K562 (cell line): ENCODE measurements around the gene B4GALNT3. TPM values are rescaled to one million over a fixed set of nuclear protein-coding genes. Genes with fewer than 3 reads are reported as not detected.

Experiments
- ATAC-seq: fragments of 200-7000 bp; cut with Tn5 transposase; 3 replicates; pipeline ENCODE4 v1.9.1; 2020; ENCODE audit warnings: moderate library complexity
- BruUV-seq: library from RNA; stranded (reverse); fragments of 400-500 nt; replicated peaks from 2 replicates; lab custom pipeline; 2021; lab: Mats Ljungman, UMichigan
- CTCF ChIA-PET: fragments of 300-600 bp; formaldehyde crosslinking; extraction: SDS; loops from one replicate; lab custom pipeline; 2021; ENCODE audit warnings: low intra/inter-chr PET ratio; lab: Yijun Ruan, JAX
- POLR2A ChIA-PET: fragments of 300-600, 350-650 bp; sonication (Branson Sonifier 250); formaldehyde crosslinking; extraction: SDS; loops from one replicate; lab custom pipeline; 2021; ENCODE audit warnings: antibody characterized with exemption, inconsistent platforms; lab: Yijun Ruan, JAX
- DNase-seq, 4 experiments: peaks; one replicate each; pipeline versions ENCODE4 v3.0.0 to v3.0.0-alpha.2; 2011 to 2018; ENCODE audit warnings: low spot score in 3 of 4, mixed read lengths in 3 of 4; ENCODE audit errors: extremely low read depth in 1 of 4
- FAIRE-seq: peaks from 2 replicates; lab custom pipeline; 2011; peaks lifted over from hg19 to GRCh38; lab: Jason Lieb, UNC
- H2AFZ ChIP-seq: 2 replicates; pipeline ENCODE4 v1.6.0; 2011; ENCODE audit warnings: low read depth, low read length, control low read depth, inconsistent platforms
- H3K27ac ChIP-seq: fragments of 200-600 bp; 3 replicates; pipeline ENCODE4 v1.8.0; 2011; ENCODE audit warnings: low read depth, mild to moderate bottlenecking, control low read depth, inconsistent platforms, low read length, moderate library complexity, mixed read lengths; ENCODE audit errors: extremely low read depth
- H3K27me3 ChIP-seq, 2 experiments: fragments of 300-600 bp in 1 of 2; 2 replicates in 1 of 2; 3 replicates in 1 of 2; pipeline versions ENCODE4 v1.6.0 to v1.8.0; 2011; ENCODE audit warnings: inconsistent platforms in 2 of 2, low read length in 2 of 2, mild to moderate bottlenecking in 1 of 2, mixed read lengths in 1 of 2, moderate library complexity in 1 of 2; ENCODE audit not compliant: control insufficient read depth in 2 of 2, insufficient read depth in 2 of 2
- H3K36me3 ChIP-seq: fragments of 300-600 bp; 3 replicates; pipeline ENCODE4 v1.8.0; 2011; ENCODE audit warnings: mild to moderate bottlenecking, low read length, inconsistent platforms; ENCODE audit not compliant: control insufficient read depth, insufficient read depth
- H3K4me1 ChIP-seq, 2 experiments: fragments of 200-600 bp in 1 of 2; replicated peaks in 1 of 2; 2 replicates in 1 of 2; 3 replicates in 1 of 2; pipeline versions ENCODE4 v1.5.1 to v1.8.0; 2011; ENCODE audit warnings: inconsistent platforms in 2 of 2, low read length in 2 of 2, mild to moderate bottlenecking in 1 of 2, mixed read lengths in 1 of 2, moderate library complexity in 1 of 2; ENCODE audit not compliant: control insufficient read depth in 2 of 2, insufficient read depth in 2 of 2
- H3K4me2 ChIP-seq: 2 replicates; pipeline ENCODE4 v1.6.1; 2011; ENCODE audit warnings: low read length, control low read depth, inconsistent platforms, mixed read lengths; ENCODE audit not compliant: insufficient read depth
- H3K4me3 ChIP-seq: fragments of 200-600 bp; sonication (generic), shearing (Covaris generic); 2 replicates; pipeline ENCODE4 v1.5.1; 2016; ENCODE audit warnings: control low read depth, inconsistent platforms
- H3K79me2 ChIP-seq: fragments of 200-600 bp; 3 replicates; pipeline ENCODE4 v1.8.0; 2011; ENCODE audit warnings: low read length, inconsistent platforms; ENCODE audit not compliant: control insufficient read depth, insufficient read depth
- H3K9ac ChIP-seq, 2 experiments: 2 replicates each; pipeline versions ENCODE4 v1.6.0 to v1.6.1; 2011; ENCODE audit warnings: low read depth in 2 of 2, low read length in 2 of 2, control low read depth in 1 of 2, inconsistent platforms in 1 of 2, mild to moderate bottlenecking in 1 of 2, mixed read lengths in 1 of 2; ENCODE audit not compliant: insufficient read depth in 1 of 2
- H3K9me1 ChIP-seq: one replicate; pipeline ENCODE4 v1.6.0; 2011; ENCODE audit warnings: inconsistent platforms, mild to moderate bottlenecking, low read length, moderate library complexity; ENCODE audit not compliant: control insufficient read depth, insufficient read depth
- H3K9me3 ChIP-seq: replicated peaks from 2 replicates; pipeline ENCODE4 v1.5.1; 2011; ENCODE audit warnings: low read depth, low read length, inconsistent platforms; ENCODE audit not compliant: control insufficient read depth, insufficient read depth
- H4K20me1 ChIP-seq: replicated peaks from 2 replicates; pipeline ENCODE4 v1.6.1; 2011; ENCODE audit warnings: low read length, inconsistent platforms, mixed read lengths; ENCODE audit not compliant: control insufficient read depth, insufficient read depth
- ERF ChIP-seq: fragments of 450-650 bp; formaldehyde crosslinking; IDR thresholded peaks from 2 replicates; pipeline ENCODE4 v1.4.0; 2020; ENCODE audit warnings: mild to moderate bottlenecking, mixed read lengths
- EWSR1 ChIP-seq: fragments of 450-650 bp; IDR thresholded peaks from 2 replicates; pipeline ENCODE4 v1.6.1; 2018; ENCODE audit warnings: borderline replicate concordance, mild to moderate bottlenecking, low read depth, moderate library complexity; ENCODE audit not compliant: partially characterized antibody
- FOXJ2 ChIP-seq: fragments of 200-800 bp; sonication (Bioruptor generic); IDR thresholded peaks from 2 replicates; pipeline ENCODE4 v1.6.1; 2016; ENCODE audit warnings: missing genetic modification characterization, missing compliant biosample characterization
- GATA2 ChIP-seq: sonication (generic); formaldehyde crosslinking; IDR thresholded peaks from 2 replicates; pipeline ENCODE4 v1.4.0; 2020; ENCODE audit warnings: mild to moderate bottlenecking, missing genetic modification reagents
- HDAC3 ChIP-seq: fragments of 450-650 bp; IDR thresholded peaks from 2 replicates; pipeline ENCODE4 v1.6.1; 2018; ENCODE audit warnings: borderline replicate concordance, mild to moderate bottlenecking, moderate library complexity; ENCODE audit not compliant: partially characterized antibody
- HMBOX1 ChIP-seq: sonication (generic); IDR thresholded peaks from 2 replicates; pipeline ENCODE4 v1.6.1; 2016
- KDM4B ChIP-seq, 2 experiments: fragments of 450-650 bp in 1 of 2; sonication (generic) in 1 of 2; IDR thresholded peaks; 2 replicates each; pipeline ENCODE4 v1.6.1; 2016 to 2017; ENCODE audit warnings: borderline replicate concordance in 2 of 2, antibody characterized with exemption in 1 of 2, low read depth in 1 of 2, mild to moderate bottlenecking in 1 of 2
- NR3C1 ChIP-seq: sonication (generic); formaldehyde crosslinking; IDR thresholded peaks from 2 replicates; pipeline ENCODE4 v1.8.1; 2022; ENCODE audit warnings: missing genetic modification reagents
- OTX1 ChIP-seq: fragments of 450-650 bp; formaldehyde crosslinking; IDR thresholded peaks from 2 replicates; pipeline ENCODE4 v1.4.0; 2022; ENCODE audit warnings: mild to moderate bottlenecking
- PTTG1 ChIP-seq: fragments of 450-650 bp; IDR thresholded peaks from 2 replicates; pipeline ENCODE4 v1.6.1; 2016; ENCODE audit warnings: low read depth, mild to moderate bottlenecking, missing genetic modification characterization, missing compliant biosample characterization
- RB1 ChIP-seq: fragments of 450-650 bp; IDR thresholded peaks from 2 replicates; pipeline ENCODE4 v1.6.1; 2017; ENCODE audit warnings: low read depth, mild to moderate bottlenecking
- TEAD1 ChIP-seq, 2 experiments: fragments of 450-650 bp in 1 of 2; sonication (generic) in 1 of 2; formaldehyde crosslinking; IDR thresholded peaks; 2 replicates each; pipeline versions ENCODE4 v1.4.0 to v1.8.0; 2020 to 2022; ENCODE audit warnings: mild to moderate bottlenecking in 2 of 2, missing genetic modification reagents in 1 of 2
- ZKSCAN3 ChIP-seq: fragments of 250-450 bp; sonication (Bioruptor Pico); IDR thresholded peaks from 2 replicates; pipeline ENCODE4 v1.4.0; 2020
- ZNF232 ChIP-seq: sonication (generic); formaldehyde crosslinking; IDR thresholded peaks from 2 replicates; pipeline ENCODE4 v1.8.0; 2022; ENCODE audit warnings: mild to moderate bottlenecking, missing genetic modification reagents
- ZNF280A ChIP-seq: fragments of 450-650 bp; IDR thresholded peaks from 2 replicates; pipeline ENCODE4 v1.6.1; 2018; ENCODE audit warnings: mild to moderate bottlenecking, low read depth; ENCODE audit not compliant: partially characterized antibody
- ZNF408 ChIP-seq: fragments of 250-450 bp; sonication (Bioruptor Pico); IDR thresholded peaks from 2 replicates; pipeline ENCODE4 v1.4.0; 2020; ENCODE audit warnings: low read depth, mild to moderate bottlenecking, moderate library complexity
- ZNF511 ChIP-seq: sonication (generic); formaldehyde crosslinking; IDR thresholded peaks from 2 replicates; pipeline ENCODE4 v1.8.0; 2022; ENCODE audit warnings: mild to moderate bottlenecking, missing genetic modification reagents
- WGBS: fragments of 100-300 bp; shearing (Covaris generic); methylation state at CpG from one replicate; pipeline ENCODE4 v1.1.6; 2016; ENCODE audit warnings: low coverage, mixed read lengths; ENCODE audit not compliant: insufficient coverage; ENCODE audit errors: missing lambda C conversion rate; 5-methylcytosine and 5-hydroxymethylcytosine counted together
- in situ Hi-C: fragments of 300-500 bp; cut with MboI; formaldehyde crosslinking; loops from 4 replicates; pipeline ENCODE4 v1.15.0; 2018; ENCODE audit warnings: inconsistent platforms, mixed read lengths
- intact Hi-C: fragments of 100-400 bp; cut with micrococcal nuclease; formaldehyde crosslinking; loops from 2 replicates; pipeline ENCODE4 v1.14.2; 2022
- polyA plus RNA-seq, 8 experiments: library from polyadenylated mRNA; depleted of rRNA in 4 of 8; stranded (reverse) in 5 of 8; unstranded in 3 of 8; fragments of >200 nt; fragmentation: Nextera tagmentation in 2 of 8; fragmentation: Illumina TruSeq in 1 of 8; extraction: Ambion mirVana in 2 of 8; extraction: Trizol in 1 of 8; gene quantifications; 2 replicates each; pipeline versions ENCODE4 v1.2.1 to v1.2.3, GENCODE V29; 2011 to 2014; ENCODE audit warnings: inconsistent platforms in 1 of 8, missing spikeins in 1 of 8
- total RNA-seq, 7 experiments: library from RNA; depleted of rRNA in 6 of 7; stranded (reverse); fragments of >200 nt in 6 of 7; fragmentation: Illumina TruSeq in 2 of 7; extraction: Trizol in 2 of 7; gene quantifications; 2 replicates each; pipeline versions ENCODE4 v1.2.1 to v1.2.3, GENCODE V29; 2011 to 2021; ENCODE audit warnings: low replicate concordance in 1 of 7

The B4GALNT3 gene
- total and polyA plus RNA-seq, 9 of the 15 experiments (the other 6 are each of a cell fraction or from before 2014, with no cell fraction given), result 0.04 to 0.36 (median 0.10) TPM; not detected in 6

- TF ChIP-seq OTX1 (CRISPR knock-in tag), result no peak
These were observed 74.0 kb downstream of the B4GALNT3 start (continued) for GRCh38 chr12:533718-534117.

- no peaks in the 10 kb centered on the region for H3K36me3 ChIP-seq
- in situ Hi-C loops (no loop called here), intact Hi-C loops (no loop called here)
- no peak overlapping the region for H2AFZ ChIP-seq
- H3K4me1 ChIP-seq, result no peaks in the 10 kb centered on the region
- DNase-seq (no peak), ATAC-seq (no peak), FAIRE-seq (no peak)
- no peak for TF ChIP-seq HDAC3
- no peak for TF ChIP-seq NR3C1 (CRISPR knock-in tag)
- no peak for TF ChIP-seq HMBOX1
- TF ChIP-seq ZNF232 (CRISPR knock-in tag), result no peak
- TF ChIP-seq KDM4B (IDR thresholded peaks at IDR 0.05; ENCODE audit: borderline replicate concordance in 2 of 2, low read depth in 1 of 2), result no peak
- TF ChIP-seq ZNF511 (CRISPR knock-in tag), result no peak
- no peak for TF ChIP-seq ERF
- no peak for TF ChIP-seq TEAD1 (CRISPR knock-in tag; IDR thresholded peaks at IDR 0.05)
- no peak for TF ChIP-seq ZNF280A
- TF ChIP-seq FOXJ2 (tag), result no peak
- TF ChIP-seq EWSR1, result no peak
- TF ChIP-seq RB1, result no peak
- TF ChIP-seq ZNF408 (CRISPR knock-in tag), result no peak
- no peak for TF ChIP-seq ZKSCAN3 (CRISPR knock-in tag)
- TF ChIP-seq PTTG1 (tag), result no peak
- TF ChIP-seq GATA2, result no peak
- H3K9ac ChIP-seq, result no peak overlapping the region
- no peaks in the 10 kb centered on the region for H3K79me2 ChIP-seq
- H3K9me1 ChIP-seq, result no peaks in the 10 kb centered on the region
- H3K9me3 ChIP-seq, result no peaks in the 10 kb centered on the region
- no peak overlapping the region for H3K4me3 ChIP-seq
- no TSS peak for BruUV-seq
- H3K27me3 ChIP-seq, result peaks cover 10 to 53% of the 10 kb centered on the region in 2 experiments; a peak in 4 of 5 replicates
- H4K20me1 ChIP-seq, result no peaks in the 10 kb centered on the region
- H3K4me2 ChIP-seq, result no peak overlapping the region
- ChIA-PET POLR2A (no interaction called here), CTCF (no interaction called here)
- WGBS, result 3% methylated on average over 11 of the region's 14 CpGs
- H3K27ac ChIP-seq, result no peak overlapping the region
These were observed 74.5 kb downstream of the B4GALNT3 start for GRCh38 chr12:534216-534615.
